ENCODE results near the gene PPY.

The PPY gene

DNA sequence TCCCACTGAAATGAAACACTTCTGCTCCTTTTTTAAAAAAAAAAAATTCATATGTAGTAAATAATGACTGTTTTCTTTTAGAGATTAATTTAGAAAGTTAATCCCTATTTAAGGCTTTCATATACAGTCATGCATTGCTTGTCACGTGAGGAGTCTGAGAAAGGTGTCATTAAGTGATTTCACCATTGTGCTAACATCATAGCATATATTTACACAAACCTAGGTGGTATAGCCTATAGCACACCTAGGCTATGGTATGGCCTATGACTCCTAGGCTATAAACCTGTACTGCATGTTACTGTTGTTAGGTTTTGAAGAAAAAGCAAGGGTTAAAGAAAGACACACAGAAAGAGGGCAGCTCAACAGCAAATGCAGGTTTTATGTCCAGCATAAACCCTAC is 13.7 kb downstream of the PPY start:
- no peak for DNase-seq

GRCh38 chr17:43927929-43928328 is 14.3 kb downstream of the PPY start:
- peak; percentile 40 for DNase-seq

GRCh38 chr17:43927060-43927864 is 15.0 kb downstream of the PPY start:
- DNase-seq, result no peak

- DNase-seq, result peak; percentile 66
Observed at GRCh38 chr17:43924558-43924957, 17.7 kb downstream of the PPY start.

GRCh38 chr17:43920500-43921095 is 21.7 kb downstream of the PPY start:
- DNase-seq, result no peak

DNA sequence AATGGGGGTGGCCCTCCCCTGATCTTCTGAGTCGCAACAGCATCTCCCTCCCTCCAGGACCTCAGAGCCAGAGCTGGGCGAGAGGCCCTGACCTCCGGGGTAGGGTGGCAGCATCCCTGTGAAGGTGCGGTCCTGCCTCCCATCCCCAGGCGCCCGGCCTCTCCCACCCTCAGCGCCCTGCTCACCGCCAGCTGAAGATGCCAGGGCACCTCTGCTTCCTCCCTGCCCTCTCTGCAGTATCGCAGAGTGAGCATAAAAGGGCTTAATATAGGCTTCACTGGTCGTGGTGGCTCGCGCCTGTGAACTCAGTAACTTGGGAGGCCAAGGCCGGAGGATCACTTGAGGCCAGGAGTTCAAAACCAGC is 24.3 kb downstream of the PPY start:
- no peak for DNase-seq

DNA sequence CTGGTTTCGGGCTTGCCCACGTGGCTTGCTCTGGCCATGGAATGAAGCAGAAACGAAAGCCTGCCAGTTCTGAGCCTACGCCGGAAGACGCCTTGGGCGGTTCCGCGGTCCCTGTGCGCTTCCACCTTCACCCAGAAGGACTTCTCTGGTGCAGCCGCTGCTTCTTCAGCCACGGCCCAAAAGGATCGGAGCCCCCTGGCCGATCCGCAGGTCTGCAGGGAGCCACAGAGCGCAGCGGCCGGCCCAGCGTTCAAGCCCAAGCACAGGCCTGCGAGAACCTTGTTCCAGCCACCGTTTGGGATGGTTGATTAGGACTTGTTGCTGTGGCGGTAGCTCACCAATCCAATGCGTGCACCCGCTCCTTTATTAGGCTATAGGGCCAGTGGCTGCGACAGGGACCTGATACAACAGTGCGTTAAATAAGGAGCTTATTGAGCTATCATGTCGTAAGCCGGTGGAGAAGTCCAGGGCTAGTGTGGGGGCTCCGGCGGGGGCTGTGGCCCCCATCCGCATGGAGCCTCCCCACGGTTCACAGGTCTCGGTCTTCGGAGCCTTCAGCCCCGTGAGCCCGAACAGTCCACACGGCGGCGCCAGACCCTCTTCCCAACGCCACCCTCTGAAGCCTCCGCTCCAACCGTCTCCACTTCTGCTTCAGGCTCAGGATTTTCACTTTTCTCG is 24.8 kb downstream of the PPY start:
- peak; percentile 63 for DNase-seq

GRCh38 chr17:43917016-43917347 is 25.3 kb downstream of the PPY start:
- DNase-seq, result no peak

DNA sequence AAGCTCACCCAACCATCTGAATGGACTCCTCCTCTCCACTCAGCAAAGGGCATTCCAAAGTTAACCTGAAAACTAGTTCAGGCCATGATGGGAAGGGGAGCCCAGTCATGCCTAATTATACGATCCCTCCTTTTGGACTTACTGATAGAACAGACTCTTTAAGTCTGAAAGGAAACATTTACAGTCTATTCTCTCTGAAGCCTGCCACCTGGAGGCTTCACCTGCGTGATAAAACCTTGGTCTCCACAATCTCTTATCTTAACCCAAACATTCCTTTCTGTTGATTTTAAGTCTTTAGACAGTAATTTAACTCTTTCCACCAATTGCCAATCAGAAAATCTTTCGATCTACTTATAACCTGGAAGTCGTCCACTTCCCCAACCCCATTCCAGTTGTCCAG is 25.9 kb downstream of the PPY start:
- DNase-seq, result no peak

DNA sequence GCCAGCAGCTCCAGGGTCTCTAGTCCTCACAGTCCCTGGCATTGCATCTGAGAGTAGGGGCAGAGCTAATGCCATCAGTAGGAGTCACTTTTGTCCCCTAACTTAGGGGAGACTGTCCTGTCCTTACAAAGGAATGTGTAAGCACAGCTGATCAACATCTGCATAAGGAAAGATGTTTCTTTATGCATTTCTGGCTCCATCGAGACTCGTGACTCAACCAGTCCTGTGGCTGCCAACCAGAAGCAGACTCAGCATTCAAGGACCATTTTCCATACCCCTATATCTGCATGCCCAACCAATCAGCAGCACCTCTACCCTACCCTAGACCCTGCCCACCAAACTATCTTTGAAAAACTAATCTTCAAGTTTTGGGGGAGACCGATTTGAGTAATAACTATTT is 26.7 kb downstream of the PPY start:
- no peak for DNase-seq

GRCh38 chr17:43914451-43914850 is 27.8 kb downstream of the PPY start:
- DNase-seq, result no peak

DNA sequence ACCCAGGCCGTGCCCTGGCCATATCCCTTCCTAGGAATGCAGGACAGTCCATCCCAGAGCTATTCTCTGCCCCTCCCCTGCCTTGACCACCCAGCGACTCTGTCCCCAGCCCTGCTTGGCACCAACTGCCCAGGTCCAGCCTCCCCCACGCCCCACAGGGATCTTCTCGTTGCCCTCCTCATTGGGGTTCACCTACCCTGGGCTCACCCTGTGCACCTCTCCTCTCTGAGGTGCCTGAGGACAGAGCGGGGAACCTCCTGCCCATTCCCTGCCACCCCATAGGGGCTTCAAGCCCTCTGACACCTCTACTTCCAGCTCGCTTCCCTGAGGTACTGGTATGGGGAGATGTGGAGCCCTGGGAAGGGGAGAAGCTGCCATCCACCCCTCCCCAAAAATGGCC is 28.7 kb downstream of the PPY start:
- DNase-seq, result no peak

DNA sequence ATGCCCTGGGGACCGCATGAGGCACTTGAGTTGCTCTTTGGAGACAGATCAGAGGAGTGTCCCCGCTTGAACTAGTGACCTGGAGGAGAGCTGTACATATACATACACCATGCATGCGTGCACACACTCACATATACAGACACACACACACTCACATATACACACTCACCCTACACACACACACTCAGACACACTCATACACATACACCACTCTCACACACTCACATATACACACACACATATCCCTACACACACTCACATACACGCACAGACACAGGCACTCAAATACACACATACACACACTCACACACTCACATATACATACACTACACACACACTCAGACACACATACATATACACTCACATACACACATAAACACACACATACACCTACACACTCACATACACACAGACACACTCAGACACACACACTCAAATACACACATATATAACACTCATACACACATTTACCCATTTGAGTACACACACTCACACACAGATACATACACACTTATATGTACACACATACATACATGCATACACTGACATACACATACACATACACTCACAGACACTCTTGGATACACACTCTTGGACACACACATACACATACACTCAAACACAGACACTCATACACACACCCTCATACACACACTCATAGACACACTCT is 29.5 kb downstream of the PPY start:
- no peak for DNase-seq

GRCh38 chr17:43911904-43912303 is 30.4 kb downstream of the PPY start:
- DNase-seq, result no peak

DNA sequence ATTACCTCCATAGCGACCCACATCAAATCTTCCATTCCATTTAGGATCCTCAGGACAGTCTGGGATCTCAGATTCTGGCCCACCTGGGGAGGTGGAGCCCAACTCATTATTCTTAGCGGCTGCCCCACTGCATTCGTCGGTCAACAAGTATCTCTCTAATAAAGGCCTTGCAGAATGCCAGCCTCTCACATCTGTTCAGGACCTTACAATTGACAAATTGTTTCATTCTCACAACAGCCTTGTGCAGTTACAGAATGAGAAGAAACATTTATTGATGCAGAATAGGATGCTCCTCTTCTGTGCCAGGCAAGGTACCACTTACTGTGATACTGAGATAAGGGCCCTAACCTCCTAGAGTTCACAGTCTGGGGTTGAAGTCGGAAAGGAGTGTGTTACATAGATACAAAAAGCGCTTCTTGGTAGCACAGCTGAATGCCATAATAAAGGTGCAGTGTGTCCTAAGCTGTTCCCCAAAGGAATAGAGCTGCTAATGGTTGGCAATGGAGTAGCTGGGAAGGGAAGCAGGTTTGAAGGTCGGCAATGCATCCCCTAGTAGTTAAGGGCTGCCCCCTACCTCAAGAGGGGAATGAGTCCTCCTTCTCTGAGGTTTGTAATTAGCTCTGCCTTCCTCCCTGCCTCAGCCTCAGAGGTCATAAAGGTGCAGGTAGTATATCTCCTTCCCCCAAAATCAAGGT is 32.6 kb downstream of the PPY start:
- no peak for DNase-seq

DNA sequence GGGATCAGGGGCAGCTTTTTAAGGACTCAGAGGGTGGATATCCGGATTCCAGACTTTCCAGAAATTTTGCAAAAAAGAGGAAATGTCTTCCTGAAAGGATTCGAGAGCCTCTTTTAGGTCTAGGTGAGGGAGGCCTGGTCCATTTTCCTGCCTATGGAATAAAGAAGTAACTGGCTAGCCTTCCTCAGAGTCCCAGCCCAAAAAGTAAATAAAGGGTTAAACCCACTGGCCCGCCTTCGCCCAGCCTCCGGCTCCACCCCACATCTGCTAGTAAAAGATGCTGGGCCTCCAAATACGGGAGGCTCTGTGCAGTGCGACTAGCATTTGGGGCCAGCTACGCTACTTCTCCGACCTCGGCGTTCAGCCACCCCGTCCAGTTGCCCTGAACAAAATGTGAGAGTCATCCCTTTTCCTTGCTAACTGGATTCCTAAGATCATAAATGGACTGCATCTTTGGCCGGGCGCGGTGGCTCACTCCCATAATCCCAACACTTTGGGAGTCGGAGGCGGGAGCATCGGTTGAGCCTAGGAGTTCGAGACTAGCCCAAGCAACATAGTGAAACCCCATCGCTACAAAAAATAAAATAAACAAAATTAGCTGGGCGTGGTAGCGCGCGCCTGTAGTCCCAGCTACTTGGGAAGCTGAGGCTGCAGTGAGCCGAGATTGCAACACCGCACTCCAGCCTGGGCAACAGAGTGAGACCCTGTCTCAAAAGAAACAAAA is 34.1 kb downstream of the PPY start:
- peak; percentile 27 for DNase-seq

GRCh38 chr17:43907425-43907981 is 34.8 kb downstream of the PPY start, which contains the start of gene MPP2:
MPP2 (minus strand) TSS chr17:43907536; CDS start chr17:43904460, 3,076 bp downstream.
- peak; percentile 23 for DNase-seq

DNA sequence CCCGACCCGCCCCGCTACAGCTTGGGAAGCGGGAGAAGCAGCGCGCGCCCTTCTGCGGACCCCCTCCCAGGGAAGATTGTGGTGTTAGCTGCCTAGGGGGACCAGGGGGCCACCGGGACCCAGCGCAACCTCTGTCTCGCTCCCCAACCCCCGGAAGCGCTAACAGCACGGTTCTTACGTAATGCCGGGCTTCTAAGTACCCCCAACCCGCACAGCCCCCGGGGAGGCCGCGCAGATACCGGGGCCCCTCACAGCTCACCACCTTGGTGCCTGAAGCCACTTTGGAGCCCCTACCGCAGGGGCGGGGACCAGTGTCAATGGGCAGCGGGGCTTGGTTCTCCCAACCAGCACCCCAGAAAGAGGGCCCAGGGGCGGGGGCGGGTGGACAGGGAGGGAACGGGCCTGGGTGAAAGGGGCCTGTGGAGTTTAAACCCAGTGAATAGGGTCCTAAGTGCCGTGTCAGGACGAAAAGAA is 35.3 kb downstream of the PPY start:
- DNase-seq, result no peak

- DNase-seq, result no peak
Observed at GRCh38 chr17:43905985-43906852, 36.1 kb downstream of the PPY start.

- no peak for DNase-seq
Observed at GRCh38 chr17:43905400-43905984, 36.8 kb downstream of the PPY start.

Measured in activated CD4-positive, alpha-beta T cell treated with anti-CD3 and anti-CD28 coated beads, Interleukin-10, Interleukin-2, amounts not matched to agents 100 ng/mL and 50 ng/mL, durations not matched to agents 16 hours and 8 hours (primary cell).